ENCODE results near the gene VTN.

The VTN gene

GRCh38 chr17:28396635-28397239 lies 26.6 kb upstream of the VTN start:
- in situ Hi-C loops (cut with MboI; ENCODE audit: low sequenced_read_pairs), result no loop called here

- in situ Hi-C loops (cut with MboI; ENCODE audit: low sequenced_read_pairs), result no loop called here
These were observed 25.9 kb upstream of the VTN start for GRCh38 chr17:28395968-28396367.

GRCh38 chr17:28395426-28395825 lies 25.3 kb upstream of the VTN start:
- in situ Hi-C loops (cut with MboI; ENCODE audit: low sequenced_read_pairs), result no loop called here

- in situ Hi-C loops (cut with MboI; ENCODE audit: low sequenced_read_pairs), result no loop called here
These were observed 24.4 kb upstream of the VTN start for GRCh38 chr17:28394337-28395116.

GRCh38 chr17:28392491-28392890 lies 22.4 kb upstream of the VTN start:
- in situ Hi-C loops (cut with MboI; ENCODE audit: low sequenced_read_pairs), result no loop called here

GRCh38 chr17:28391401-28391800 lies 21.3 kb upstream of the VTN start:
- in situ Hi-C loops (cut with MboI; ENCODE audit: low sequenced_read_pairs), result no loop called here

GRCh38 chr17:28390984-28391383 lies 20.9 kb upstream of the VTN start:
- in situ Hi-C loops (cut with MboI; ENCODE audit: low sequenced_read_pairs), result no loop called here

GRCh38 chr17:28390563-28390962 lies 20.5 kb upstream of the VTN start:
- in situ Hi-C loops (cut with MboI; ENCODE audit: low sequenced_read_pairs), result no loop called here

- in situ Hi-C loops (cut with MboI; ENCODE audit: low sequenced_read_pairs), result no loop called here
These were observed 20.0 kb upstream of the VTN start for GRCh38 chr17:28390141-28390540.

GRCh38 chr17:28388106-28388505 lies 18.0 kb upstream of the VTN start:
- in situ Hi-C loops (cut with MboI; ENCODE audit: low sequenced_read_pairs), result no loop called here

- in situ Hi-C loops (cut with MboI; ENCODE audit: low sequenced_read_pairs), result no loop called here
These were observed 16.3 kb upstream of the VTN start for GRCh38 chr17:28386391-28386790.

- in situ Hi-C loops (cut with MboI; ENCODE audit: low sequenced_read_pairs), result no loop called here
These were observed 15.3 kb upstream of the VTN start for GRCh38 chr17:28385406-28385805.

- in situ Hi-C loops (cut with MboI; ENCODE audit: low sequenced_read_pairs), result no loop called here
These were observed 14.9 kb upstream of the VTN start for GRCh38 chr17:28385037-28385400.

GRCh38 chr17:28384281-28385036 lies 14.4 kb upstream of the VTN start:
- in situ Hi-C loops (cut with MboI; ENCODE audit: low sequenced_read_pairs), result no loop called here

- in situ Hi-C loops (cut with MboI; ENCODE audit: low sequenced_read_pairs), result no loop called here
These were observed 11.2 kb upstream of the VTN start for GRCh38 chr17:28381141-28381825.

GRCh38 chr17:28379814-28380801 lies 10.0 kb upstream of the VTN start:
- in situ Hi-C loops (cut with MboI; ENCODE audit: low sequenced_read_pairs), result no loop called here

- in situ Hi-C loops (cut with MboI; ENCODE audit: low sequenced_read_pairs), result no loop called here
These were observed 2.8 kb upstream of the VTN start for GRCh38 chr17:28372945-28373274.

- in situ Hi-C loops (cut with MboI; ENCODE audit: low sequenced_read_pairs), result no loop called here
These were observed 2.3 kb upstream of the VTN start for GRCh38 chr17:28372203-28372944.

Data from HL-60/S4 (cell line).